GM18868 (cell line): ENCODE results near the gene COL21A1.
"Not testable (repeated sequence)": the region's sequence is repeated elsewhere in the genome, so short reads cannot be mapped to it uniquely, and the experiment has no call there.

Experiments used
- ATAC-seq: cut with Tn5 transposase; IDR thresholded peaks from one replicate; pipeline ENCODE4 v1.9.1; 2021; ENCODE audit warnings: mild to moderate bottlenecking, moderate library complexity; ENCODE audit not compliant: unreplicated experiment

Gene COL21A1

DNA sequence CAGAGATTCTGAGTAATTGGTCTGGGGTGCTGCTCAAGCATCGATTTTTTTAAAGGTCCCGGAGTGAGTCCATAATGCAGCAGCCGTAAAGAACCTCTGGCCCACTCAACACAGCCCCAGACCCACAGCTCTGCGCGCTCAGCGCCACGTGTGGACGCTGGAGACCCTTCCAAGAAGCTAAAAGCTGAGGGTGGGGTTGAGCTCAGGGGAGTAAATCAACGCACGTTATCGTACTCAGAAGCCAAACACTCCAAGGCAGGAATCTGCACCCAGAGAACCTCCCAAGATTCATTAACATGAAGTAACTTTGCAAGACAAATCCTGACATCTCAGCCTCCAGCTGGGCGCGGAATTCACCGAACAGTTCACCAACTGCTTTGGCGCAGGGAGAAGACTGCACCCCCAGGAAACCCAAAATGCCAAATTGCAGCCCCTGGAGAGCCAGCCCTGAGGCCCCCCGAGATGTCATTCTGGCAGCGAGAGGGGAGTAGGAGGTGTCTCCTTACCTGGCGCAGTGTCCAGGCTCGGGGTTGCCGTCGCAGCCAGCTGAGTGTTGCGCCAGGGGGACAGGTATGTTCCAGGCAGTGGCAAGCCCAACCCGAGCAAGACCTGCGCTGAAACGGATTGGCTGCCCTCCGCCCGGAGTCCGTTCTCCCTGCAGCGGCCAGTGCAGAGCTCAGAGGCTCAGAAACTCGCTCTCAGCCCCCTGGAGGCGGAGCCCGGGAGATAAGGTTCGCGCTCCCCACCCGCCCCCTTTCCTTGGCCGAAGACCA is at the start of gene COL21A1:
Gene COL21A1, minus strand, starts transcription at position 700 of the 773 bp plus-strand sequence. CDS start 64,962 bp downstream, outside the sequence.
- no peak for ATAC-seq

DNA sequence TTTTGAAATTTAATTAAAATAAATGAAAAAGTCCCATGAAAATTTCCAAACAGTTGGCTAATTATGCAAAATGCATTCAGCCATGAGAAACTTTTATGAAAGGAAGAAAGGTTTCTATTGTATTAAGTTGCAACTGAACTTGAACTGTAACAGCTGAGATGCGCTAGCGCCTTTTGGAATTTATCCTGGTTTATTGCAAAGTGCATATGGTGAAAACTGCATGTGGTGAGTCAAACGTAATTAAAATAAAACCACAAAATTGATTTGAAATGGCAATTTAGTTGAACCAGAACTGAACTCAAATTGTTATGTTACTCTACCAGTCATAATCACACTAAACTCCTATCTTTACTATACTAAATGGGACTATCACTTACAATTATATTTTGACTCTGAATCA is 46.4 kb upstream of the COL21A1 start:
- ATAC-seq = no peak

DNA sequence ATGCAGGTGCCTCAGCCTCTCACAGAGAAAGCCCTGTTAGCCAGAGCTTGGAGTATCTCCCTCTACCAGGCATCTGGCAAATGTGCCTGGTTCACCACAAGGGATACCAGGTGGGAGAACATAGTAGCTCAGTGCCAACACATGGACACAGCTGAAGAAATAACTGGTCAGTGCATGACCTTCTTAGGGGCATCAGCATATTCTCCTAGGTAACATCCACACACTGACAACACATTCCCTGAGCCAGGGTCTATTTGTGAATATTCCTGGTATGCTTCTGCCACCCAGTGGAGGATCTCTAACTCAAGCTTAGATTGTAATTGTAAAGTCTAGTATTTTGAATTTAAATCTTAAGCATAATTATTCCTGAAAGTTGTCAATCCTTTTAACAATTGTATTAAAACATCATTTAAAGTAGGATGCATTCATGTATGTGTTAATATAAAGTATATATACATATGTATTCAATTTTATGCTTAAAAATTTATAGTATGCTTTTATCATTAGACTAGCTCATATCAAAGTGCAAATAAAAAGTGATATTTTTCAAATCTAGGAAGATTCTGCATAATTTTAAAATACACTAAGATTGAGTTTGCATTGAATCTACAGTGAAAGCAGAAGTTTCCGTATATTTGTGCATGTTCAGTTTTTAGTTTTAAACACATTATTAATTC is 45.3 kb upstream of the COL21A1 start:
- ATAC-seq = peak; percentile 71

DNA sequence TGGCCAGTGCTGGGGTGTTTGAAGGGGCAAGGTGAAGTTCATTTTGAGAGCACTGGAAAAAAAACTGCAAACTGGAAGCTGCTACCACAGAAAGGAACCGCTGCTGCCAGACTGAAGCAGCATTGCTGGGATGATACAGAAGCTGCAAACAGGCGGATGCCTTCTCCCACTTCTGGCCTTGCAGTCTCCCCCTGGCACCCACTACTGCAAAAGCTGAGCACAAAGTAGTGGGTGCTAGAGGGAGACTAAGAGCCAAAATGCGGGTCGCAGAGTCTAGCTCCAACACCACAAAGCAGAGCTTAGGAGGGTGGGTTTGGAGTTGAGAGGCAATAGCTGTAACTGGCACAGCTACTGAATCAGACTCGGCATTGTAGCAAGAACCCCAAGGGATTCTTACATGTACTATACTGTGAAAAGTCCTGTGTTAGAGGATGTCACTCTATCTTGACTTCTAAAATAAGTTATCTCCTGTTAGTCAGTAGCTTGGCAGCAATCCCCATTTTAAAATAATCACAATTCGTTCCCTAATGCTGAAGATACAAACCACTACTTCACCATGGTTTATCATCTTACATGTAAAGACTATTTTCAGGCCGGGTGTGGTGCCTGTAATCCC is 44.0 kb upstream of the COL21A1 start:
- ATAC-seq = no peak

DNA sequence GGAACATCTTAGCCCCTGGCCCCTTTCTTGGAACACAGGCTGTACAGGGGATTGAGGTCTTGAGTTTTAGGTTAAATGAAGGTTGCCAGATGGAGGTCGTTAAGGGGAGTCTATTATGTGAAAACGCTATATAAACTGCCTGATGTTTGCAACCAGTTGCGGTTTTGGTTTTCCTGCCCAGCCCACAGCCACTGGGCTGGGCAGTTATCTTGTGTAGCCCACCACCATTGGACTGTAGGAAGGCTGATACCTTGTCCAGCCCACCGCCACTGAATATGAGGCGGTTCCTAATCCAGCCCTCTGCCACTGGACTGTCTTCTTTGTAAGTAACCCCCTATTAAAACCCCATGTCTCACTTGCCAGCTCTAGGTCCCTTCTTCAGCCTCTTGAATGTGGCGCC is 42.3 kb upstream of the COL21A1 start:
- no peak for ATAC-seq

DNA sequence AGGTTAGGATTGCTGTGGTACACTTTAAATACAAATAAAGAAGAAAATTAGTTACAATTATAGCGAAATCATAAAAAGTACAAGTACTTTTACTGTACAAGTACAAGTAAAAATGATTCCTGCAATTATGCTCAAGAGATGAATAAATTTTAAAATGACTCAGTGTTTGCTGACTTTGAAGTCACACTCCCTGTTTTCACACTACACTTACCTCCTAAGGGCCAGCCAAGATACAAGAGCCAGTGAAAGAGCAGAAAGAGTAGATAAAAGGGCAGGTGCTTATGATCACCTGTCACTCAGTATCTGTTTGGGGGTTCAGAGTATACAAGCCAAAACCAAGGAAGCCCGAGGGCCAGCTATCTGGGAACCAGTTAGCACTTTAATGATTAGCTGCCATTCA is 41.0 kb upstream of the COL21A1 start:
- no peak for ATAC-seq

DNA sequence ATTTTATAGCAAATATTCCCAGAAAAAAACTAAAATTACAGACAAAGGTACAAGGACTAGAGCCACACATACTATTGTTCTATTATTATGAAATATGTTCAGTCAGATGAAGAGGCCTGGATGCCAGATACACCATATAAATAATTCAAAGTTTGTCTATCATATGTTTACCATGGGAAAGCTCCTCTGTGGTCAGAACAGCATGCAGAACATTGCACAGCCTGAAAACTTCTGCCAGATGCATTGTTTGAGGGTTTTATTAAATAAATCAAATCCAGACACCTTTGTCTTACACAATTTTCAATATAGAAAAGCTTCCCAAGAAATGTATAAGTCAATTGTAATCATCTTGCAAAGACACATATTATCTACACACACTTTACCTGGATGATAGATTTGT is 35.0 kb upstream of the COL21A1 start:
- ATAC-seq = no peak

DNA sequence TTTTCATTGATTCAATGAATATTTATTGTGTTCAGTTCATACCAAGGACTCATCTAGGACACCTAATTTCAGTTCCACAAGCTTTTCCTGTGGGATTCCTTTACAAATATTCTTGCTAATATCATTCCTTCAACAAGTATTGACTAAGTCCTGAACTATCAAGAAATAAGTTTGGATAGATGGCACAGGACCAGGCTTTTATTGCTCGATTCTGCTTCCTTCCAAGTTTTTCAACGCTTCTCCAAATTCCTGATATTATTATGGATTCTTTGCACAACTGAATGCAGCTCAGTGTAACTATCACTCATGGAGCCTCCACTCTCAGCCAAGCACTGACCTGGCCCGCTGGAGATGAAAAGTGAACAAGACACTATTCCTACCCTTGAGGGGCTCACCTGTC is 32.7 kb upstream of the COL21A1 start:
- ATAC-seq = no peak

DNA sequence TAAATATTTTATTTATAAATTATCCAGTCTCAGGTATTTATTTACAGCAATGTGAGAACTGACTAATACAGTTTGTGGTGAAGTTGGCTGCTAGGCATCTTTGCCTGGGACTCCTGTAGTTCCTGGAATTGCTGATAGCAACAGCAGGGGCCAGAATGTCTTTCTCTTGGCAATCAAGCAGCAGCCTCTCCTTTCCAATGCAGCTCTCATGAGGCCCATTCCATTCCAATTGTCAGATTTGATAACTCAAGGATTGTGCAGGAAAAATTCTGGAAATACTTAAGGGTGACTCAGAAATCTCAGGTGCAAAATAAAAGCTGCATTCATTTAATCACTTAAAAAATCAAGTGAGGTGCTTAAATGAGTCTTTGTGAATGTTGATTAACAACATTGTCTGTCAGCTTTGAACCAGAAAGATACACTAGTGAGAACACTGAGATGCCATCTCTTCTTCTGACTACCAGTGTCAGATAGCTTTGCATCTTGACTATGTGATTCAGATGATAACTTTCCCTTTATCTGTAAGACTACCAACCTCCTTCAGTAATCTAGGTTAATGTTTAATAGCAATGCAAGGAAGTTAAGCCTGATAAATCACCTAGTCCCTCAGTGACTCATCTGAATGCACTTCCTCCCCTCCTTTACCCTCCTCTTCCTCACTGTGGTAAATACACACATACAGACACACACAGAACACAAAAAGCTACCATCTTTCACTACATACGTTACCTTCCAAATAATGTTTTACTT is 32.1 kb upstream of the COL21A1 start:
- no peak for ATAC-seq

DNA sequence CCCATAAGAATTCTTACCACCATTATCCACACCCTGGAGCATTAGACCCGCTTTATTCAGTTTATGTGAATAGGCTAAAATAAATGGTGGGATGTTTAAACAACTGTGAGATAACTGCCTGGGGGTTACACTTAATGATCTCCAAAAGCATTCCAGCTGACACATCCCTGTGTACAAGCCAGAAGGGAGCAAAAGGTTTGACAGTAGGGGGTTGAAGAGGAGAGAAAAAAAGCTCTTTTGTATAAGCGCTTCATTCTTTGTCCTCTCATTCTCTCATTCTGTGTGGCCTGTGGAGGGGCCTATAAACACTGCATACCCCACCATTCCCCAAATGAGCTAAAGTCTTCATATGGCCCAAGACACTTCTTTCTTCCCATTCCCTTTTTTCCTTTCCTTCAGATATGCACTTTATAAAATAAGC is 30.8 kb upstream of the COL21A1 start:
- no peak for ATAC-seq

DNA sequence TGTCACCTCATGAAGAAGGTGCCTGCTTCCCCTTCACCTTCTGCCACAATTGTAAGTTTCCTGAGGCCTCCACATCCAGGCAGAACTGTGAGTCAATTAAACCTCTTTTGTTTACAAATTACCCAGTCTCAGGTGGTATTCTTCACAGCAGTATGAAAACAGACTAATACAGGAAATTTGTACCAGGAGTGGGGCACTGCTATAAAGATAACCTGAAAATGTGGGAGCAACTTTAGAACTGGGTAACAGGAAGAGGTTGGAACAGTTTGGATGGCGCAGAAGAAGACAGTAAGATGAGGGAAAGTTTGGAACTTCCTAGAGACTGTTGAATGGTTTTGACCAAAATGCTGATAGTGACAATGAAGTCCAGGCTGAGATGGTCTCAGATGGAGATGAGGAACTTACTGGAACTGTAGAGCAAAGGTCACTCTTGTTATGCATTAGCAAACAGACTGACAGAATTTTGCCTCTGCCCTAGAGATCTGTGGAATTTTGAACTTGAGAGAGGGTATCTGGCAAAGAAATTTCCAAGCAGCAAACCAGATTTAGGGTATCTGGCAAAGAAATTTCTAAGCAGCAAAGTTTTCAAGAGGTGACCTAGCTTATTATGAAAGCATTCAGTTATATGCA is 23.5 kb upstream of the COL21A1 start:
- ATAC-seq = no peak

DNA sequence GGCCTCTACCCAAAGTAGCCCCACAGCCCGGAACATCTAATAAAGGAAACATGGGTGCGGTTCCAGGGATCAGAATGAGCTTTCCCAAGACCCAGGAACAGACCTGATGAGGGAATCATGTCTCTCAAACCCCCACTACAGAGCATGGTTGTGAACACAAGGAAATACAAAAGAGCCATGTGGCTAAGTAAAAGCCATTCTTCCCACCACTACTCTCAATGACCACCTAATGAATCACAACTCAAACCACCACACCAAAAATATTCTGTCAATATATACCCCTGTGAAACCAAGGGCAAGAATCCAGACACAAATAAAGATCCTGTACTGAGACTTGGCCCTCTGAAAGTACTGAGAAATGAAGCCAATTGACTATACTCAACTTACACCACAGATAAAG is 20.9 kb upstream of the COL21A1 start:
- no peak for ATAC-seq

DNA sequence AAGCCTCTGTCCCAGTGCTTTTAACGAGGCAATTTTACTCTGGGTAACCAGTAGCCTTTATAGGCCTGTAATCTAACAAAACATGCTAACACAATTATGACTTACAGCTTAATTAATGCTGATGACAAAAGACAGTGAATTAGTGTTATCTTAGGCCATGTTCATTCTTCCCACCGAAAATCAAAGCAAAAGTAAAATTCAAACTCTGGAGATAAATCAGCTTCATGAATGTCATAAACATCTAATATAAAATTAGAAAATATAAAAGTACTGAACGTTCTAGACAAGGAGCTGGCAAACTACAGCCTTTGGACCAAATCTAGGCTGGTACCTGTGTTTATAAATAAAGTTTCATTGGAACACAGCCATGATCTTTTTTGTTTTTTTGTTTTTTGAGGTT is 18.6 kb upstream of the COL21A1 start:
- ATAC-seq = no peak

DNA sequence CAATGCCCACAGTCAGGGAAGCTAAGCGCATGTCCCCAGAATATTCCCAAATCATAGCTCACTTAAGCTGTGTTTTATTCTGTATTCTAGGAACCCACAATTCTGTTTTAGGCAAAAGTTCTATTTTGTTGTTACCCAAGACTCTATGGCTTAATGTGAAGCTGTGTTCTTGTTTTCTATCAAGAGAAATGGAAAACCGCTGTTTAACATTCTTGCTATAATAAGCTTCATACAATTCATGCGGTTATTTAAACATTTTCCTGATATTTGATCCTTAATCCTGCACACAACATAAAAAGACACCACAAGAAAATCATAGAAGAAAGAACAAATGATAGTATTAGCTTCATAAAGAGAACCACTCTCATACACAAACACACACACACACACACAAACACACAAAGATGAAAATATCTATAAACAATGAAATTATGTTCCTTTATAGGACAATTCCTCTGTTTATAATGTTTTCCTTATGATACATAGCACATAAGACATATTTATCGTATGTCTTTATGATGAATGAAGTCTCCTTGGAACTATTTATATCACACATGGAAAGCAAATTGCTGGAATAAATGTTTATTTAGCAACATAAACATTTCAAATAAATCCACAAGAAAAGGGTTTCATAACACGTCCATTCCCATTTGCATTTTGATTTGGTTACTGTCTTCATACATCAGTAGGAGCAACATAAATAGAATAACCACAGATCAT is 16.4 kb upstream of the COL21A1 start:
- no peak for ATAC-seq

DNA sequence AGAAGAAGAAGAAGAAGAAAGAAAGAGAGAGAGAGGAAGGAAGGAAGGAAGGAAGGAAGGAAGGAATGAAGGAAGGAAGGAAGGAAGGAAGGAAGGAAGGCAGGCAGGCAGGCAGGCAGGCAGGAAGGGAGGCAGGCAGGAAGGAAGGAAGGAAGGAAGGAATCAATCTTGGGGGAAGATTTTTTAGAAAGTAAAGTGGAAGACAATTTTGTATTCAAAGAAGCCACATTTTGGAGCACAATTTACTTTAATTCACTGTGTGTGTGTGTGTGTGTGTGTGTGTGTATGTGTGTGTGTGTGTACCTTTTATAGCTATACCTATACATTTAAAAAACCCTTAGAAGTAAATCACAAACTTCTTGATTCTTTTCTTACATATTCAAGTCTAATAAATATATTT is 13.2 kb upstream of the COL21A1 start:
- ATAC-seq = not testable (repeated sequence)

DNA sequence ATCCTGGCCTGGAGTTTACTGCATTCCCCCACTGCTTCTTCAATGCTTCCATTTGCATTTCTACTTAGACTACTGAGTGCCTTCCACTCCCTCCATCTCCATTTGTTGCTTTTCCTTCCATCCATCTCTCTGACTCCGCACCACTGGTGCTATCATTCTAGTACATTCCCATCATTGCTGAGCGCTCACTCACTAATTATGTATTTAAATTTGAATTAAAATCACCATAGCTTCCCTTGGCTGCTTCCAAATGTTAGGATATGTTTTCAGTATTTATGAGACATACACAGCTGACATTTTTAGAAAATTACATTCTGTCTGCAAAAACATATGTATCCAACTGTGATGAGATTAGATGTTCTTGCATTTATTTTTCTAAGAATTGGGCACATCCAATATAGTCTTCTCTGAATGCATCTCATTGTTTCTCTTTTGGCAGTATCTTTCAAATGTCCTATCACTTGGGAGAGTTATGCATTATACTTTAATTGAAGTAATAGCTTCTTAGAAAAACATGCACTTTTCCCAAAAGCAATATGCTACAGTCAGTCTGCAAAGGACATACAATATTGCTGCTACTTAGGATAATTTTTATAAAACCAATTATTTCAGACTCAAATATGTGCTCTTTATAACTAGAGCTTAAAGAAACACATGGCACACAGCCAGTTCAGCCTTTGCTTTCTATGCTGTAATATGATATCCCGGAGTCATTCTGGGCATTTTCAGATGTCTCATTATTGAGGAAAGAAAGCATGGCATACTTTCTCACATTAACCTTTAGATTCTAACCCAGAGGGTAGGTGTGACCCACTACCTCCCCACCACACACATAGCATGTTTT is 12.1 kb upstream of the COL21A1 start:
- ATAC-seq = no peak

DNA sequence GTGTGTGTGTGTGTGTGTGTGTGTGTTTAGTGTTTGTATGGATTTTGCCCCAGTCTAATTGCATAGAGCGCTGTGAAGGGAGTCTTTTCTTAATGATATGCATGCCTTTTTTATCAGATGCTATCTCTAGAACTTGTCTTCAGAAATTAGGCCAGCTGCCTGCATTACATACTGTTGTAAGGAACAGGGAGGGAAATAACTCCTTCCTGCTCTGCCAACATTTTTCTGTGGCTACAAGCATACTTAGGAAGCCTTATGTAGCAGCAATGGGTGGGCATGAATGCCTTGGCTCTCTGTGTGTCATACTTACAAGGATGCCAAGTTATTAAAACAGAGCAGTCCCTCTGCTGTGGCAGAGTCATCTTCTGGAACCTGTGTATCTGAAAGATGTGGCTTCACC is 8.0 kb upstream of the COL21A1 start:
- no peak for ATAC-seq

DNA sequence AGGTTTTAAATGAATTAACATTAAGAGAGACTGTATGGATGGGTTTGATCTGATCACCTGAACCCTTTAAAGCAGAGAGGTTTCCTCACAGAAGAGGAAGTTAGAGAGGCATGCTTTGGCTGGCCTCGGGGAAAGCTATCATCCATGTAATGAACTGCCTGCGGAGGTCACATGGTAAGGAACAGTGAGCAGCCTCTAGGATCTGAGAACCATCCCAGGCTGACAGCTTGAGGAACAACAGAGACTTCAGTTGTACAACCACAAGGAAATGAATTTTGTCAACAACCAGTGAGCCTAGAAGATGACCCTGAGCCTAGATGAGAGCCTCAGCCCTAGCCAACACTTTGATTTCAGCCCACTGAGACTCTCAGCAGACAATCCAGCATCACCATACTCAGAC is 2.9 kb upstream of the COL21A1 start:
- no peak for ATAC-seq

DNA sequence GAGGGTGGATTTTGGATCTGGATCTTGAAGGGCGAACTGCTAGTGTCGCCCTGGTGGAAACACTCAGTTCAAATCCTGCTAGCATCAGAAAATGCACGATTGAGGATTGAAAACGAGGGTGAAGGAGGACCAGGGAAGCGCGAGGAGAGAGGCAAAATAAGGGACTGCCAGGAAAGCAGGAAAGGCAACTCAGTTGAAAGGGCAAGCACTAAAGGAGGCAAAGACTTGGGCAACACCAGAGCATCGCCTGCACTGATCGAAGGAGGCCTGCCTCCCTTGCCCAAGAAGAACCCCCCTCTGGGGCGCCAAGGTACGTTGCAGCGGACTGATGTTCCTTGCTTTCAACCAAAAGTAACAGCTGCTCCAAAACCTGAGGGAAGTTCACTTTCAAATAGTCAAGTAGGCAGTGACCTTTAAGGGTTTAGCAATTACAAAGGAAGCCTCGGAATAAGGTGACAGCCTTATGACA is 308 bp upstream of the COL21A1 start:
- no peak for ATAC-seq
